ENCODE results near the gene YY1.

The YY1 gene

GRCh38 chr14:100256339-100256895 is 17.5 kb downstream of the YY1 start:
- Histone ChIP-seq H4K20me1 (ENCODE audit: insufficient read depth, low read length, poor library complexity, severe bottlenecking) (peaks cover 92% of the 10 kb centered on the region), H3K4me3 (ENCODE audit: low read length, poor library complexity, severe bottlenecking) (no peak overlapping the region), H3K36me3 (ENCODE audit: insufficient read depth, low read length) (peaks cover 29% of the 10 kb centered on the region), H3K9me2 (replicated peaks; ENCODE audit: low read depth, low read length) (no peaks in the 10 kb centered on the region), H3K9ac (ENCODE audit: low read depth, low read length, poor library complexity, severe bottlenecking) (no peak overlapping the region), H3K9me3 (ENCODE audit: insufficient read depth, low read depth, low read length) (no peaks in the 10 kb centered on the region), H3K4me1 (ENCODE audit: insufficient read depth, low read length, poor library complexity, severe bottlenecking) (peaks cover 4% of the 10 kb centered on the region), H3K27me3 (ENCODE audit: insufficient read depth, low read length, poor library complexity, severe bottlenecking) (no peaks in the 10 kb centered on the region), H3K4me2 (ENCODE audit: low read depth, low read length, poor library complexity, severe bottlenecking) (no peak overlapping the region), H3F3A (ENCODE audit: low read depth) (no peaks in the 10 kb centered on the region; the same call in 1 of the 2 replicates), H3K79me2 (ENCODE audit: insufficient read depth, low read length) (peaks cover 99% of the 10 kb centered on the region), H2AFZ (ENCODE audit: low read length) (no peak overlapping the region)
- TF ChIP-seq CTCF (conservative IDR thresholded peaks at IDR 0.05; ENCODE audit: low read length): no peak
- no peak for TF ChIP-seq EZH2phosphoT487 (IDR thresholded peaks at IDR 0.05; ENCODE audit: borderline replicate concordance)

GRCh38 chr14:100261621-100262020 is 22.7 kb downstream of the YY1 start:
- no peak overlapping the region for H2AFZ ChIP-seq (ENCODE audit: low read length)
- no peak overlapping the region for H3K9ac ChIP-seq (ENCODE audit: low read depth, low read length, poor library complexity, severe bottlenecking)
- H3K9me2 ChIP-seq (replicated peaks; ENCODE audit: low read depth, low read length): no peaks in the 10 kb centered on the region
- no peaks in the 10 kb centered on the region; the same call in 1 of the 2 replicates for H3F3A ChIP-seq (ENCODE audit: low read depth)
- no peaks in the 10 kb centered on the region for H3K4me1 ChIP-seq (ENCODE audit: insufficient read depth, low read length, poor library complexity, severe bottlenecking)
- H3K9me3 ChIP-seq (ENCODE audit: insufficient read depth, low read depth, low read length): no peaks in the 10 kb centered on the region
- no peak overlapping the region for H3K4me3 ChIP-seq (ENCODE audit: low read length, poor library complexity, severe bottlenecking)
- H3K79me2 ChIP-seq (ENCODE audit: insufficient read depth, low read length): peaks cover 100% of the 10 kb centered on the region
- H4K20me1 ChIP-seq (ENCODE audit: insufficient read depth, low read length, poor library complexity, severe bottlenecking): peaks cover 93% of the 10 kb centered on the region
- no peak overlapping the region for H3K4me2 ChIP-seq (ENCODE audit: low read depth, low read length, poor library complexity, severe bottlenecking)
- TF ChIP-seq EZH2phosphoT487 (IDR thresholded peaks at IDR 0.05; ENCODE audit: borderline replicate concordance) (no peak), CTCF (conservative IDR thresholded peaks at IDR 0.05; ENCODE audit: low read length) (no peak)
- peaks cover 50% of the 10 kb centered on the region; the same call in 1 of the 2 replicates for H3K36me3 ChIP-seq (ENCODE audit: insufficient read depth, low read length)
- H3K27me3 ChIP-seq (ENCODE audit: insufficient read depth, low read length, poor library complexity, severe bottlenecking): no peaks in the 10 kb centered on the region

DNA sequence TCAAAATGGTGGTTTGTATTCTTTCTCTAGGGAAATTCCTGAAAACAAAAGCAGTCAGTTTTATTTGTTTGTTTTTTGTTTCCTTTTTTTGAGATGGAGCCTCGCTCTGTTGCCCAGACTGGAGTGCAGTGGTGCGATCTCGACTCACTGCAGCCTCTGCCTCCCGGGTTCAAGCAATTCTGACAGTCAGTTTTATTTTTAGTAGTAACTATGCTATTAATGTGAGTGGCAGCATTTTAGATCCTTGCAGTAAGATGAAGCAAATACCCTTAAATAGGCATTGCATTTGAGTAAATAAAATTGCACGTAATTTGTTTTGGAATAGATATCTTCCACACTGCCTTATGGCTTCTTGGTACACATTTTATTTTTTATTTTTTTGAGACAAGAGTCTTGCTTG is 23.6 kb downstream of the YY1 start:
- no peaks in the 10 kb centered on the region; the same call in 1 of the 2 replicates for H3F3A ChIP-seq (ENCODE audit: low read depth)
- H4K20me1 ChIP-seq (ENCODE audit: insufficient read depth, low read length, poor library complexity, severe bottlenecking): peaks cover 92% of the 10 kb centered on the region

More for the DNA sequence above, 23.6 kb downstream of the YY1 start:
- Histone ChIP-seq H3K9me2 (replicated peaks; ENCODE audit: low read depth, low read length) (no peaks in the 10 kb centered on the region), H3K4me2 (ENCODE audit: low read depth, low read length, poor library complexity, severe bottlenecking) (no peak overlapping the region), H3K4me1 (ENCODE audit: insufficient read depth, low read length, poor library complexity, severe bottlenecking) (no peaks in the 10 kb centered on the region), H3K27me3 (ENCODE audit: insufficient read depth, low read length, poor library complexity, severe bottlenecking) (no peaks in the 10 kb centered on the region), H3K9me3 (ENCODE audit: insufficient read depth, low read depth, low read length) (no peaks in the 10 kb centered on the region), H3K4me3 (ENCODE audit: low read length, poor library complexity, severe bottlenecking) (no peak overlapping the region), H3K9ac (ENCODE audit: low read depth, low read length, poor library complexity, severe bottlenecking) (no peak overlapping the region), H2AFZ (ENCODE audit: low read length) (no peak overlapping the region), H3K36me3 (ENCODE audit: insufficient read depth, low read length) (peaks cover 51% of the 10 kb centered on the region; the same call in 1 of the 2 replicates), H3K79me2 (ENCODE audit: insufficient read depth, low read length) (peaks cover 100% of the 10 kb centered on the region)
- no peak for TF ChIP-seq EZH2phosphoT487 (IDR thresholded peaks at IDR 0.05; ENCODE audit: borderline replicate concordance)
- TF ChIP-seq CTCF (conservative IDR thresholded peaks at IDR 0.05; ENCODE audit: low read length): no peak

Data from Loucy (cell line).